ENCODE measurements around the gene CDH23. TPM values are rescaled to one million over a fixed set of nuclear protein-coding genes. Genes with fewer than 3 reads are reported as not detected.

Gene CDH23
- total RNA-seq, 4 donors from 2014 or later, result 14.4 to 29.6 (median 19.7) TPM

DNA sequence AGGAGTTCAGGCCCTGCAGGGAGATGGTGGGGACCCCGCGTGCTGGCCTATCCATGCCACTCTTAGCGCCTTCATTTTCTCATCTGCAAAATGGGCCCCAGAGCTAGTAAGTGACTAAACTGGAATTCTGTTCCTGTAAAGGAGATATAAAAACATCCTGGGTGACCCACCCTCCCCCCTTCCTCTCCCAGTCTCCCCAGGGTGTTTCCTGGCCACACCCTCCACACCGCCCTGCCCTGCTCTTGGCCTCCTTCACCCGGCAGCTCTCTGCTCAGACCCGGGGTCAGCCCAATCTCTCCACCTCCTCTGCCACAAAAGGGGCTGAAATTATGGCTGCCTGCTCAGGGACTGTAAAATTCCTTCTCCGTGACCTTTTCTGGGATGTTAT lies 252.2 kb downstream of the CDH23 start:
- intact Hi-C loops (cut with DNase I), result no loop called here
- WGBS, result 83% methylated on average over 7 of the region's 7 CpGs
- Histone ChIP-seq H3K4me3 (no peak overlapping the region), H3K9me3 (no peaks in the 10 kb centered on the region), H3K27ac (replicated peaks in 1 of 4) (no peak overlapping the region), H3K27me3 (no peaks in the 10 kb centered on the region), H3K36me3 (no peaks in the 10 kb centered on the region), H3K4me1 (peaks cover 0 to 21% (median 15%) of the 10 kb centered on the region in 4 donors)
- TF ChIP-seq POLR2AphosphoS5 (IDR thresholded peaks at IDR 0.05) (no peak), POLR2A (IDR thresholded peaks at IDR 0.05; ENCODE audit: low read depth) (no peak), EP300 (IDR thresholded peaks at IDR 0.05) (no peak)
- TF ChIP-seq, protein P1, sequence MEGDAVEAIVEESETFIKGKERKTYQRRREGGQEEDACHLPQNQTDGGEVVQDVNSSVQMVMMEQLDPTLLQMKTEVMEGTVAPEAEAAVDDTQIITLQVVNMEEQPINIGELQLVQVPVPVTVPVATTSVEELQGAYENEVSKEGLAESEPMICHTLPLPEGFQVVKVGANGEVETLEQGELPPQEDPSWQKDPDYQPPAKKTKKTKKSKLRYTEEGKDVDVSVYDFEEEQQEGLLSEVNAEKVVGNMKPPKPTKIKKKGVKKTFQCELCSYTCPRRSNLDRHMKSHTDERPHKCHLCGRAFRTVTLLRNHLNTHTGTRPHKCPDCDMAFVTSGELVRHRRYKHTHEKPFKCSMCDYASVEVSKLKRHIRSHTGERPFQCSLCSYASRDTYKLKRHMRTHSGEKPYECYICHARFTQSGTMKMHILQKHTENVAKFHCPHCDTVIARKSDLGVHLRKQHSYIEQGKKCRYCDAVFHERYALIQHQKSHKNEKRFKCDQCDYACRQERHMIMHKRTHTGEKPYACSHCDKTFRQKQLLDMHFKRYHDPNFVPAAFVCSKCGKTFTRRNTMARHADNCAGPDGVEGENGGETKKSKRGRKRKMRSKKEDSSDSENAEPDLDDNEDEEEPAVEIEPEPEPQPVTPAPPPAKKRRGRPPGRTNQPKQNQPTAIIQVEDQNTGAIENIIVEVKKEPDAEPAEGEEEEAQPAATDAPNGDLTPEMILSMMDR (IDR thresholded peaks at IDR 0.05), result no peak
- no peak for DNase-seq (ENCODE audit: extremely low spot score)

DNA sequence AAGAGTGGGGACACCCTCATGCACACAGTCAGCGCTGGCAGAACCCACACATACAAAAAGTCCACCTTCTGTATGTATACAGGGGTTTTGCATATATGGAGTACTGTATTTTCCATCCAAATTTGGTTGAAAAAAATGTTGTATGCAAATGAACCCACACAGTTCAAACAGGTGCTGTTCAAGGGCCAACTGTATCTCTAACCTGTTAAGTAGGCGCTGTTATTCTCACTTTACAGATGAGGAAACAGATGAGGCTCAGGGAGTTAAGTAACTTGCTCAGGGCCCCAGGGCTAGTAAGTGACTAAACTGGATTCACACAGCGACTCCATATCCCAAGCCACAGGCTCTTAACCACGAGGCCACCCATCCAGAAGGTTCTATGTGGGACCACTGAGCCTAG lies 252.9 kb downstream of the CDH23 start:
- no peak overlapping the region for H3K4me3 ChIP-seq
- WGBS, result 93% methylated on average over 4 of the region's 4 CpGs
- DNase-seq (ENCODE audit: extremely low spot score), result no peak
- intact Hi-C loops (cut with DNase I), result no loop called here
- TF ChIP-seq, protein P1 (IDR thresholded peaks at IDR 0.05), result no peak
- TF ChIP-seq POLR2AphosphoS5 (IDR thresholded peaks at IDR 0.05) (no peak), POLR2A (IDR thresholded peaks at IDR 0.05; ENCODE audit: low read depth) (no peak), EP300 (IDR thresholded peaks at IDR 0.05) (no peak)
- H3K36me3 ChIP-seq, result no peaks in the 10 kb centered on the region
- no peaks in the 10 kb centered on the region for H3K9me3 ChIP-seq
- H3K27me3 ChIP-seq, result no peaks in the 10 kb centered on the region
- no peak overlapping the region for H3K27ac ChIP-seq (replicated peaks in 1 of 4)
- H3K4me1 ChIP-seq, result peaks cover 0 to 21% (median 15%) of the 10 kb centered on the region in 4 donors

DNA sequence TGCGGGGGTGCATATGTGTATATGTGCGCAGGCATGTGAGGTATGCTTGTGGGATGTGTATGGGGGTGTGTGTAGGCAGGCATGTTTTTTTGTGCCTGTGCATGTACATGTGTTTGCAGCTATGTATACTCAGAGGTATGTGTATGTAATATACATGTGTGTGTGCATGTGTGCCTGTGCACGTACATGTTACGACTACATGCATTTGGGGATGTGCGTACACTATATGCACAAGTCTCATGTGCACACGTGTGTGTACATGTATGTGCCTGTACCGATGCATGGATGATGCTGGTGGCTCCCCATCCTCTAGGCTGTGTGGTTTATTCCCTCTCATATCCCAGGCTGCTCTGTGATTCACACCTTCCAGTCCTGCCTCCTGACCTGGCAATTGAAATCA lies 253.7 kb downstream of the CDH23 start:
- H3K36me3 ChIP-seq, result no peaks in the 10 kb centered on the region
- TF ChIP-seq POLR2A (IDR thresholded peaks at IDR 0.05; ENCODE audit: low read depth), result no peak
- no peak for TF ChIP-seq POLR2AphosphoS5 (IDR thresholded peaks at IDR 0.05)
- TF ChIP-seq, protein P1 (IDR thresholded peaks at IDR 0.05), result no peak
- TF ChIP-seq EP300 (IDR thresholded peaks at IDR 0.05), result no peak
- no peak overlapping the region for H3K4me3 ChIP-seq
- H3K27ac ChIP-seq (replicated peaks in 1 of 4), result no peak overlapping the region
- no peaks in the 10 kb centered on the region for H3K27me3 ChIP-seq
- H3K9me3 ChIP-seq, result no peaks in the 10 kb centered on the region
- 96% methylated on average over 5 of the region's 7 CpGs for WGBS
- intact Hi-C loops (cut with DNase I), result no loop called here
- H3K4me1 ChIP-seq, result peaks cover 0 to 21% (median 15%) of the 10 kb centered on the region in 4 donors
- no peak for DNase-seq (ENCODE audit: extremely low spot score)

DNA sequence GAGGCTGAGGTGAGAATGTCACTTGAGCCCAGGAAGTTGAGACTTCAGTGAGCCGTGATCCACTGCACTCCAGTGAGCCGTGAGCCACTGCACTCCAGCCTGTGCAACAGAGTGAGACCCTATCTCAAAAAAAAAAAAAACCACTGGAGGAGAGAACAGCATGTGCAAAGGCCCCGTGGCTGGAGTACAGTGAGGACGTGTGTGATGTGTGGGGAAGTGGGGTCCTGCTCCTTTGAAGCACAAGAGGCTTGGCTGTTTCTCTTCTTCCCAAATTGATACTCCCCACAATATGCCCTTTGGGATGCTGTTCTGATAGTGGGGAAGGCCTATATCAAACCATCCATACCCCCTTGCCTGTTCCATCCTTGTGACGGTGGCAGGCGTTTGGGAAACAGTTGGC lies 254.7 kb downstream of the CDH23 start:
- Histone ChIP-seq H3K27ac (replicated peaks in 1 of 4) (no peak overlapping the region), H3K4me3 (no peak overlapping the region), H3K9me3 (no peaks in the 10 kb centered on the region), H3K27me3 (no peaks in the 10 kb centered on the region), H3K4me1 (peaks cover 0 to 21% (median 15%) of the 10 kb centered on the region in 4 donors), H3K36me3 (no peaks in the 10 kb centered on the region)
- 96% methylated on average over 5 of the region's 6 CpGs for WGBS
- no peak for DNase-seq (ENCODE audit: extremely low spot score)
- intact Hi-C loops (cut with DNase I), result no loop called here
- TF ChIP-seq, protein P1 (IDR thresholded peaks at IDR 0.05), result no peak
- TF ChIP-seq POLR2A (IDR thresholded peaks at IDR 0.05; ENCODE audit: low read depth) (no peak), EP300 (IDR thresholded peaks at IDR 0.05) (no peak)

DNA sequence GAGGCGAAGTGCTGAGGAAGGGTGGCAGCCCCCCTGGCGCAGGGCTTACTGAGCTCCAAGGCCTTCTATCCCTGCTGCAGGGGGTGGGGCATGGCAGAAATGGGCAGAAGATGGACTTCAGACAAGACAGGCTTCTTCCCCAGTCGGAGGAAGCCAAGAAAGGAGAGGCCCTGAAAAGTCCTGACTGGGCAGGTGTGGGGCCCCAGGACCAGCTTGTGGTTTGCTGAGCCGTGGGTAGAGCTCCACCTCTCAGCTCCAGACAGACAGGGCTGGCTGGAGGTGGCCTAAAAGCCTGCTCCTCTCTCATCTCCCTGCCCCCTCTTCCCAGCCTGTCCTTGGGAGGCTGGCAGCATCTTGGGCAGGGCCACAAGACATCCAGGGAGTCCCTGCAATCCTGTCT lies 255.2 kb downstream of the CDH23 start:
- Histone ChIP-seq H3K36me3 (no peaks in the 10 kb centered on the region), H3K27ac (replicated peaks in 1 of 4) (no peak overlapping the region), H3K4me1 (peaks cover 0 to 21% (median 15%) of the 10 kb centered on the region in 4 donors), H3K27me3 (no peaks in the 10 kb centered on the region), H3K9me3 (no peaks in the 10 kb centered on the region), H3K4me3 (no peak overlapping the region)
- no peak for DNase-seq (ENCODE audit: extremely low spot score)
- 89% methylated on average over 4 of the region's 4 CpGs for WGBS
- intact Hi-C loops (cut with DNase I), result no loop called here
- TF ChIP-seq, protein P1 (IDR thresholded peaks at IDR 0.05), result no peak
- TF ChIP-seq EP300 (IDR thresholded peaks at IDR 0.05), result no peak
- TF ChIP-seq POLR2A (IDR thresholded peaks at IDR 0.05; ENCODE audit: low read depth), result no peak
- TF ChIP-seq POLR2AphosphoS5 (IDR thresholded peaks at IDR 0.05), result no peak
